Kidney (tissue), 14 donors: ENCODE data around the gene STRADA. TPM values are rescaled to one million over a fixed set of nuclear protein-coding genes. Genes with fewer than 3 reads are reported as not detected.

ENCODE experiments used
- DNase-seq, 5 donors: peaks; one replicate each; pipeline ENCODE4 v3.0.0-alpha.2; 2013 to 2020
- FAIRE-seq: peaks from 2 replicates; lab custom pipeline; 2012; peaks lifted over from hg19 to GRCh38; lab: Jason Lieb, UNC
- H3K27ac ChIP-seq, 2 donors: one replicate each; pipeline ENCODE4 v1.7.0; 2013; ENCODE audit warnings: low read depth in 2 of 2, low read length in 2 of 2, inconsistent platforms in 1 of 2
- H3K27me3 ChIP-seq: one replicate; pipeline ENCODE4 v1.7.1; 2013; ENCODE audit warnings: low read length, inconsistent platforms; ENCODE audit not compliant: control insufficient read depth, insufficient read depth
- H3K36me3 ChIP-seq, 3 donors: one replicate each; pipeline versions ENCODE4 v1.7.0 to v1.7.1; 2013; ENCODE audit warnings: low read length in 3 of 3, control low read depth in 1 of 3, inconsistent platforms in 1 of 3; ENCODE audit not compliant: insufficient read depth in 3 of 3, control insufficient read depth in 2 of 3
- H3K4me1 ChIP-seq, 3 donors: one replicate each; pipeline versions ENCODE4 v1.7.0 to v1.7.1; 2013; ENCODE audit warnings: low read length in 3 of 3, inconsistent platforms in 1 of 3, low read depth in 1 of 3; ENCODE audit not compliant: control insufficient read depth in 2 of 3, insufficient read depth in 2 of 3
- H3K4me3 ChIP-seq, 3 donors: one replicate each; pipeline versions ENCODE4 v1.7.0 to v1.8.1; 2013; ENCODE audit warnings: low read length in 3 of 3, control low read depth in 1 of 3, inconsistent platforms in 1 of 3
- H3K9ac ChIP-seq, 3 donors: one replicate each; pipeline versions ENCODE4 v1.7.0 to v1.7.1; 2013; ENCODE audit warnings: low read length in 3 of 3, control low read depth in 1 of 3, inconsistent platforms in 1 of 3
- H3K9me3 ChIP-seq, 3 donors: one replicate each; pipeline versions ENCODE4 v1.7.0 to v1.7.1; 2013; ENCODE audit warnings: low read length in 3 of 3, control low read depth in 1 of 3, inconsistent platforms in 1 of 3; ENCODE audit not compliant: control insufficient read depth in 2 of 3, insufficient read depth in 1 of 3
- CTCF ChIP-seq: IDR thresholded peaks from 3 replicates; pipeline ENCODE4 v1.5.1; 2012; ENCODE audit warnings: mild to moderate bottlenecking, moderate library complexity, borderline replicate concordance; ENCODE audit not compliant: insufficient read depth; ENCODE audit errors: extremely low read depth
- intact Hi-C: fragments of 100-400 bp; cut with DNase I; formaldehyde crosslinking; loops from one replicate; pipeline ENCODE4 v1.11.1; 2022
- polyA plus RNA-seq: library from polyadenylated mRNA; stranded (reverse); fragments of 350-450 nt; fragmentation: Illumina TruSeq; extraction: RNeasy Lipid Tissue Mini Kit (QIAGEN cat#74804); gene quantifications from one replicate; pipeline ENCODE4 v1.2.3, GENCODE V29; 2014; ENCODE audit warnings: low read depth, low replicate concordance; ENCODE audit not compliant: insufficient read depth
- total RNA-seq: library from RNA; stranded (reverse); fragmentation: NEBNext Ultra II Directional; extraction: Animal tissue kit (Norgen Biotek cat#: 25700); gene quantifications from one replicate; pipeline ENCODE4 v1.2.1, GENCODE V29; 2021
- donor health status: control.
- donor health status: control.
- donor health status: control.
- donor health status: control.
- donor health status: control.
- donor health status: DM: yes; HTN: yes; CAD: no.
- donor health status: Normal renal cell carcinoma (clear cell type).

STRADA gene
- total and polyA plus RNA-seq, 2 donors from 2014 or later: 25.7 to 38.9 TPM

GRCh38 chr17:63714550-63715277, 26.9 kb downstream of the STRADA start:
- Histone ChIP-seq H3K36me3 (peaks cover 2 to 15% (median 14%) of the 10 kb centered on the region in 3 donors), H3K27me3 (no peaks in the 10 kb centered on the region), H3K27ac (no peak overlapping the region), H3K4me1 (no peaks in the 10 kb centered on the region), H3K4me3 (no peak overlapping the region), H3K9me3 (no peaks in the 10 kb centered on the region), H3K9ac (no peak overlapping the region)
- no peak for TF ChIP-seq CTCF
- intact Hi-C loops: no loop called here
- FAIRE-seq (no peak), DNase-seq (peak in 4 of 5 donors; percentile 59 to 81 (median 64))

- Histone ChIP-seq H3K4me1 (no peaks in the 10 kb centered on the region), H3K36me3 (peaks cover 2 to 37% (median 30%) of the 10 kb centered on the region in 3 donors), H3K9ac (no peak overlapping the region), H3K9me3 (no peaks in the 10 kb centered on the region), H3K27ac (no peak overlapping the region), H3K4me3 (no peak overlapping the region), H3K27me3 (no peaks in the 10 kb centered on the region)
- DNase-seq (no peak), FAIRE-seq (no peak)
- intact Hi-C loops: no loop called here
- no peak for TF ChIP-seq CTCF
Measured at GRCh38 chr17:63709110-63709509, 32.5 kb downstream of the STRADA start.

- FAIRE-seq (no peak), DNase-seq (no peak)
- no peak overlapping the region for H3K27ac ChIP-seq
- TF ChIP-seq CTCF: no peak
- no peak overlapping the region for H3K9ac ChIP-seq
- peaks cover 2 to 34% (median 33%) of the 10 kb centered on the region in 3 donors for H3K36me3 ChIP-seq
- no peaks in the 10 kb centered on the region for H3K9me3 ChIP-seq
- H3K27me3 ChIP-seq: no peaks in the 10 kb centered on the region
- no peaks in the 10 kb centered on the region for H3K4me1 ChIP-seq
- intact Hi-C loops: no loop called here
- H3K4me3 ChIP-seq: no peak overlapping the region
Measured at GRCh38 chr17:63707151-63707550, 34.4 kb downstream of the STRADA start.
